NB4 (cell line): ENCODE measurements around the gene MDM4.

Source experiments
- CTCF ChIP-seq: IDR thresholded peaks from one replicate; pipeline ENCODE4 v1.5.1; 2012; ENCODE audit warnings: low read depth, low read length
- POLR2A ChIP-seq: IDR thresholded peaks from 2 replicates; pipeline ENCODE4 v1.6.1; 2011; ENCODE audit warnings: mild to moderate bottlenecking; ENCODE audit not compliant: insufficient read length; ENCODE audit errors: extremely low read depth

- TF ChIP-seq CTCF = no peak
- no peak for TF ChIP-seq POLR2A
Observed at GRCh38 chr1:204592246-204592948, 76.2 kb downstream of the MDM4 start.
